ENCODE measurements around the gene POLE.

DNA sequence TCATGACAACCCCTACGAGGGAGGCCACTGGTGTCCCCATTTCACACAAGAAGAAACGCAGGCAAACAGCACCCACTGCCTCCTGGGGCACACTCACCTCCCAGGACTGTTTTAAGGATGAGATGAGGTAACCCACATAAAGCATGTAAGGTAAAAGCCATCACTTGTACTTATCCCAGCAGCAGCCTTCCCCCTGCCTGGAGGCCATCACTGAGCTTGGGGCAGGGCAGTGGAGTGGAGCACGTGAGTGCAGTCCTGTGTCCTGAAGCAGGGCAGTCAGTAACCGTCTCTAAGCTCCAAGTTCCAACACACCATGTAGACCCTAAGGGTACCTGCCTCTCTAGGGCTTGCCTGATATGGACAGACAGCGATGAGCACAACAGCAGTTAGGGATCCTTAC is 1.7 kb downstream of the POLE start:
- TF ChIP-seq, protein P1, sequence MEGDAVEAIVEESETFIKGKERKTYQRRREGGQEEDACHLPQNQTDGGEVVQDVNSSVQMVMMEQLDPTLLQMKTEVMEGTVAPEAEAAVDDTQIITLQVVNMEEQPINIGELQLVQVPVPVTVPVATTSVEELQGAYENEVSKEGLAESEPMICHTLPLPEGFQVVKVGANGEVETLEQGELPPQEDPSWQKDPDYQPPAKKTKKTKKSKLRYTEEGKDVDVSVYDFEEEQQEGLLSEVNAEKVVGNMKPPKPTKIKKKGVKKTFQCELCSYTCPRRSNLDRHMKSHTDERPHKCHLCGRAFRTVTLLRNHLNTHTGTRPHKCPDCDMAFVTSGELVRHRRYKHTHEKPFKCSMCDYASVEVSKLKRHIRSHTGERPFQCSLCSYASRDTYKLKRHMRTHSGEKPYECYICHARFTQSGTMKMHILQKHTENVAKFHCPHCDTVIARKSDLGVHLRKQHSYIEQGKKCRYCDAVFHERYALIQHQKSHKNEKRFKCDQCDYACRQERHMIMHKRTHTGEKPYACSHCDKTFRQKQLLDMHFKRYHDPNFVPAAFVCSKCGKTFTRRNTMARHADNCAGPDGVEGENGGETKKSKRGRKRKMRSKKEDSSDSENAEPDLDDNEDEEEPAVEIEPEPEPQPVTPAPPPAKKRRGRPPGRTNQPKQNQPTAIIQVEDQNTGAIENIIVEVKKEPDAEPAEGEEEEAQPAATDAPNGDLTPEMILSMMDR (IDR thresholded peaks at IDR 0.05; ENCODE audit: low read depth, low read length) = no peak
- TF ChIP-seq POLR2A (IDR thresholded peaks at IDR 0.05; ENCODE audit: extremely low read depth, insufficient read length) = no peak
